HG03139 (cell line): Measurements from ENCODE around the gene ZNF334.

ENCODE experiments used
- ATAC-seq: cut with Tn5 transposase; IDR thresholded peaks from one replicate; pipeline ENCODE4 v1.9.1; 2021; ENCODE audit not compliant: unreplicated experiment

The ZNF334 gene

GRCh38 chr20:46488451-46488850 is 24.9 kb downstream of the ZNF334 start:
- ATAC-seq: no peak

- ATAC-seq: no peak
Measured at GRCh38 chr20:46487628-46488027, 25.7 kb downstream of the ZNF334 start.

GRCh38 chr20:46485431-46485830 is 27.9 kb downstream of the ZNF334 start:
- ATAC-seq: no peak

GRCh38 chr20:46484954-46485353 is 28.4 kb downstream of the ZNF334 start:
- no peak for ATAC-seq

GRCh38 chr20:46483879-46484278 is 29.5 kb downstream of the ZNF334 start:
- no peak for ATAC-seq

GRCh38 chr20:46482864-46483263 is 30.5 kb downstream of the ZNF334 start:
- no peak for ATAC-seq

- ATAC-seq: no peak
Measured at GRCh38 chr20:46477640-46478039, 35.7 kb downstream of the ZNF334 start.

- ATAC-seq: no peak
Measured at GRCh38 chr20:46477225-46477624, 36.1 kb downstream of the ZNF334 start.

GRCh38 chr20:46468508-46468907 is 44.9 kb downstream of the ZNF334 start:
- ATAC-seq: no peak

- no peak for ATAC-seq
Measured at GRCh38 chr20:46464451-46464850, 48.9 kb downstream of the ZNF334 start.

- no peak for ATAC-seq
Measured at GRCh38 chr20:46463852-46464251, 49.5 kb downstream of the ZNF334 start.

- no peak for ATAC-seq
Measured at GRCh38 chr20:46461808-46462207, 51.6 kb downstream of the ZNF334 start.

GRCh38 chr20:46458866-46459750 is 54.3 kb downstream of the ZNF334 start:
- no peak for ATAC-seq

- no peak for ATAC-seq
Measured at GRCh38 chr20:46456255-46457028, 56.9 kb downstream of the ZNF334 start.

GRCh38 chr20:46455729-46456128 is 57.6 kb downstream of the ZNF334 start:
- ATAC-seq: no peak
